Upper lobe of right lung (tissue), 1 donor: ENCODE measurements around the gene CRIP2. TPM values are rescaled to one million over a fixed set of nuclear protein-coding genes. Genes with fewer than 3 reads are reported as not detected.

Experiments
- ATAC-seq: fragments of 200-7000 bp; cut with Tn5 transposase; one replicate; pipeline ENCODE4 v1.9.1; 2020; ENCODE audit warnings: mild to moderate bottlenecking, moderate library complexity
- DNase-seq: peaks from one replicate; pipeline ENCODE4 v3.0.0-alpha.2; 2020
- H3K27ac ChIP-seq: fragments of 200-600 bp; one replicate; pipeline ENCODE4 v1.8.0; 2022
- H3K27me3 ChIP-seq: fragments of 200-600 bp; one replicate; pipeline ENCODE4 v1.8.0; 2022; ENCODE audit warnings: mild to moderate bottlenecking
- H3K36me3 ChIP-seq: fragments of 200-600 bp; one replicate; pipeline ENCODE4 v1.8.0; 2022
- H3K4me1 ChIP-seq: fragments of 200-600 bp; one replicate; pipeline ENCODE4 v1.8.0; 2022
- H3K4me3 ChIP-seq: fragments of 200-600 bp; one replicate; pipeline ENCODE4 v1.8.0; 2022; ENCODE audit warnings: mild to moderate bottlenecking
- H3K9me3 ChIP-seq: fragments of 200-600 bp; one replicate; pipeline ENCODE4 v1.8.0; 2022
- CTCF ChIP-seq: fragments of 200-600 bp; IDR thresholded peaks from one replicate; pipeline ENCODE4 v1.8.0; 2022; ENCODE audit warnings: antibody characterized with exemption
- intact Hi-C: fragments of 100-400 bp; cut with DNase I; formaldehyde crosslinking; loops from one replicate; pipeline ENCODE4 v1.11.0; 2022
- total RNA-seq: library from RNA; stranded (reverse); fragmentation: NEBNext Ultra II Directional; extraction: Animal tissue kit (Norgen Biotek cat#: 25700); gene quantifications from one replicate; pipeline ENCODE4 v1.2.1, GENCODE V29; 2021
- donor health status: DM: no; HTN: yes; CAD: no; lungs with severe emphysema.

The CRIP2 gene
- total RNA-seq, 1 donor from 2014 or later = 191 TPM

GRCh38 chr14:105478398-105479251 is 4.0 kb downstream of the CRIP2 start:
- intact Hi-C loops = no loop called here
- Histone ChIP-seq H3K27ac (no peak overlapping the region), H3K27me3 (peaks cover 12% of the 10 kb centered on the region), H3K9me3 (no peaks in the 10 kb centered on the region), H3K4me1 (peaks cover 48% of the 10 kb centered on the region), H3K36me3 (no peaks in the 10 kb centered on the region), H3K4me3 (no peak overlapping the region)
- ATAC-seq = no peak
- DNase-seq = no peak
- TF ChIP-seq CTCF = no peak

GRCh38 chr14:105479431-105480158 is 5.0 kb downstream of the CRIP2 start:
- Histone ChIP-seq H3K36me3 (no peaks in the 10 kb centered on the region), H3K27ac (no peak overlapping the region), H3K4me1 (peaks cover 52% of the 10 kb centered on the region), H3K9me3 (no peaks in the 10 kb centered on the region), H3K27me3 (peaks cover 12% of the 10 kb centered on the region), H3K4me3 (no peak overlapping the region)
- no peak for TF ChIP-seq CTCF
- intact Hi-C loops = no loop called here
- ATAC-seq = no peak
- no peak for DNase-seq

- H3K27ac ChIP-seq = peak overlapping the region; percentile 98
- H3K4me1 ChIP-seq = peaks cover 52% of the 10 kb centered on the region
- DNase-seq (no peak), ATAC-seq (no peak)
- intact Hi-C loops = no loop called here
- H3K9me3 ChIP-seq = no peaks in the 10 kb centered on the region
- TF ChIP-seq CTCF = no peak
- no peaks in the 10 kb centered on the region for H3K36me3 ChIP-seq
- no peak overlapping the region for H3K4me3 ChIP-seq
- H3K27me3 ChIP-seq = peaks cover 9% of the 10 kb centered on the region
Measured at GRCh38 chr14:105480199-105480746, 5.7 kb downstream of the CRIP2 start.

GRCh38 chr14:105480807-105481801 is 6.5 kb downstream of the CRIP2 start:
- peak; percentile 93 for DNase-seq
- Histone ChIP-seq H3K36me3 (no peaks in the 10 kb centered on the region), H3K4me3 (peak overlapping the region; percentile 40), H3K9me3 (no peaks in the 10 kb centered on the region), H3K27me3 (peaks cover under 1% of the 10 kb centered on the region), H3K4me1 (peaks cover 60% of the 10 kb centered on the region), H3K27ac (peak overlapping the region; percentile 98)
- TF ChIP-seq CTCF = peak; percentile 100
- intact Hi-C loops = no loop called here
- peak; percentile 85 for ATAC-seq

GRCh38 chr14:105481886-105482457 is 7.4 kb downstream of the CRIP2 start:
- ATAC-seq = peak; percentile 57
- H3K9me3 ChIP-seq = no peaks in the 10 kb centered on the region
- no peaks in the 10 kb centered on the region for H3K27me3 ChIP-seq
- peak overlapping the region; percentile 98 for H3K27ac ChIP-seq
- TF ChIP-seq CTCF = no peak
- peaks cover 60% of the 10 kb centered on the region for H3K4me1 ChIP-seq
- peak; percentile 95 for DNase-seq
- H3K36me3 ChIP-seq = no peaks in the 10 kb centered on the region
- peak overlapping the region; percentile 40 for H3K4me3 ChIP-seq
- intact Hi-C loops = no loop called here
